Mammary epithelial cell (primary cell): ENCODE measurements around the gene COL5A1.

Experiments used
- EZH2 ChIP-seq: IDR thresholded peaks from 2 replicates; pipeline ENCODE4 v1.6.1; 2012; ENCODE audit warnings: low read length, inconsistent platforms, borderline replicate concordance
- TF ChIP-seq, protein P1 (sequence below), 2 donors: IDR thresholded peaks in 1 of 2; conservative IDR thresholded peaks in 1 of 2; 2 replicates each; pipeline ENCODE4 v1.5.1; 2011 to 2012; ENCODE audit warnings: inconsistent platforms in 2 of 2, low read length in 2 of 2, mild to moderate bottlenecking in 2 of 2, control low read depth in 1 of 2, low read depth in 1 of 2; ENCODE audit not compliant: insufficient read depth in 1 of 2; ENCODE audit errors: extremely low read depth in 1 of 2

DNA sequence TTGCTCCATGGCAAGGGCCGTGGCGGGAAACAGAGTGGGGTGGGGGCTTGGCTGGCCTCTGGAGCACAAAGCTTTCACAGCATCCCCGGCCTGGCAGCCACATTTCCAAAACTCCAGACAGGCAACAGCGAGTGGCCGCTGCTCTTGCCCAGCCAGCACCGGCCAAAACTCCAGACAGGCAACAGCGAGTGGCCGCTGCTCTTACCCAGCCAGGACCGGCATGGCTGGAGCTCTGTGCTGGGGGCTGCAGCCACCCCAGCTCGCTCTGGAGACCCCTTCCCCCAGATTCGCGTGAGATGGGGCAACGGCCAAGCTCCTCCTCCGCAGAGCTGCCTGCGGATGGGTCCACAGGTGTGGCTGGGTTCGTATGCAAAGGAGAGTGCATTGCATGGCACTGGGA, 98.5 kb downstream of the COL5A1 start:
- TF ChIP-seq EZH2 = no peak
- TF ChIP-seq, protein P1, sequence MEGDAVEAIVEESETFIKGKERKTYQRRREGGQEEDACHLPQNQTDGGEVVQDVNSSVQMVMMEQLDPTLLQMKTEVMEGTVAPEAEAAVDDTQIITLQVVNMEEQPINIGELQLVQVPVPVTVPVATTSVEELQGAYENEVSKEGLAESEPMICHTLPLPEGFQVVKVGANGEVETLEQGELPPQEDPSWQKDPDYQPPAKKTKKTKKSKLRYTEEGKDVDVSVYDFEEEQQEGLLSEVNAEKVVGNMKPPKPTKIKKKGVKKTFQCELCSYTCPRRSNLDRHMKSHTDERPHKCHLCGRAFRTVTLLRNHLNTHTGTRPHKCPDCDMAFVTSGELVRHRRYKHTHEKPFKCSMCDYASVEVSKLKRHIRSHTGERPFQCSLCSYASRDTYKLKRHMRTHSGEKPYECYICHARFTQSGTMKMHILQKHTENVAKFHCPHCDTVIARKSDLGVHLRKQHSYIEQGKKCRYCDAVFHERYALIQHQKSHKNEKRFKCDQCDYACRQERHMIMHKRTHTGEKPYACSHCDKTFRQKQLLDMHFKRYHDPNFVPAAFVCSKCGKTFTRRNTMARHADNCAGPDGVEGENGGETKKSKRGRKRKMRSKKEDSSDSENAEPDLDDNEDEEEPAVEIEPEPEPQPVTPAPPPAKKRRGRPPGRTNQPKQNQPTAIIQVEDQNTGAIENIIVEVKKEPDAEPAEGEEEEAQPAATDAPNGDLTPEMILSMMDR (conservative IDR thresholded peaks at IDR 0.05 in 1 of 2, IDR thresholded peaks at IDR 0.05 in 1 of 2; ENCODE audit: extremely low read depth in 1 of 2, insufficient read depth in 1 of 2, low read depth in 1 of 2, low read length in 2 of 2) = no peak
